GM04504 (cell line): ENCODE measurements around the gene AMPD3.
"Not testable (repeated sequence)": the region's sequence is repeated elsewhere in the genome, so short reads cannot be mapped to it uniquely, and the experiment has no call there.

Experiments
- DNase-seq: peaks from one replicate; pipeline ENCODE4 v3.0.0-alpha.2; 2012; ENCODE audit warnings: low read depth

AMPD3 gene

DNA sequence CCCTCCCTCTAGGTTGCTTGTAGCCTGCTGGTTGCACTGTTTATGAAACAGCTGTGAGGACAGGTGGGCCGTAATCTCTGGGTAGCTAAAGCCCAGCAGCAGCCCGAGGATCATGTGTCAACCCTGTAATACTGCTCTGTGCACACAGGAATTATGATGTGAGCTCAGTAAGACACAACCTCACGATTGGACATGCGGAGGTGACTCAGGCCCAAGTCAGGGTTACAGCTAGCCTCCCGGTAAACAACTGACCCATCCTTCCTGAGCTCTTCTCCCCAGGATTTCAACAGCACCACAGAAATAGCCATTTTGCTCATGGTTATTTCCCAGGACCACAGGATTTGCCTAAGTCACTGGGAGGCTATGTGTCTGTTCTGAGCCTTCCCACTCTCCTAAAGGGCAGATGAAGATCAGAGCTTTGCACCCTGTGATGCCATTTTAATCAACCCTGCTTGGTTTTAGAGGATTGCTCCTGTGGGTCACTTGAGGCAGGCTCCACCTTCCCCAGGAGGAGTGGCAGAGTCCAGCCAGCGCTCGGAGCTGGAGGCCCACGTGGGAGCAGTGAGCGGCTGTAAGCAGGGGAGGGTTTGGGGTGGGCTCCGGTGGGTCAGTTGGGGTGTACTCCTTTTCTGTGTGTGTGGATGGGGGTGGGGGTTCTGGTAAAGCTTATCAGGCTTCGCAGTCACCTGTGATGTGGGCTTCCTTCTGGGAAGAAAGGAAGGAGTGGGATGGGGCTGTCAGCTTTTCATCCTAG lies at the start of gene AMPD3:
Gene AMPD3 (plus strand): TSS at position 387 of the 754 bp plus-strand sequence. CDS start 6,256 bp downstream, outside the sequence.
- peak; percentile 91 for DNase-seq

DNA sequence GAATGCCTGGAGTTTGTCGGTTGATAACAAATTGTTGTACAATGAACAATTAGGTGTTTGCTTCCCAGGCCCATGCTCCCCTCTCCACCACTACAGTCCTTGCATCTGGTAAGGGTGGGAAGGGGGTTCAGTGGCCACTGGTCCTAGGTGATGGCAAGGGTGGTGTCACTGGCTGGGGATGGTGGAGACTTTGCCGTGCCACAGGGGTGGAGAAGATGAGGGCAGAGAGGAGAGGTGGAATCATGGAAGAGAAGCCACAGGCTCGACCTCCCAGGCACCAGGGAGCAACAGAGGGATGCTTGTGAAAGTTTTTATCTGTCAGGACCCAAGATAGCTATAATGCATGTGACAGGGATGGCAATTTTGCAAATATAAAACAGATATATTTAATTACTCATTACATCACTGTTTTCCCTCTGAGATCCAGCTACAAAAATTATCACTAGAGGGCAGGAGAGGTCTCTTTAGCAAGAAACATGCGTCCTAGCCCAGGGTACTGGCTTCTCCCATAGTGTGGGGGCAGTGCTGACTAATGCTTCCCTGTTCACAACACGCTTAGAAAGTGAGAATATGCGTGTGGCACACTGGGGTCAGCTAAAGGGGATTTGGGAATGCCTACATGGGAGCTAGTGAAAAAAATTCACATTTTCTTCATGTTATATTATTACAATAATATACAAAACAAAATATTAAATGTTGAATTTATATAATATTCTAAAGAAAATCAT lies 49.0 kb upstream of the AMPD3 start:
- peak; percentile 68 for DNase-seq

DNA sequence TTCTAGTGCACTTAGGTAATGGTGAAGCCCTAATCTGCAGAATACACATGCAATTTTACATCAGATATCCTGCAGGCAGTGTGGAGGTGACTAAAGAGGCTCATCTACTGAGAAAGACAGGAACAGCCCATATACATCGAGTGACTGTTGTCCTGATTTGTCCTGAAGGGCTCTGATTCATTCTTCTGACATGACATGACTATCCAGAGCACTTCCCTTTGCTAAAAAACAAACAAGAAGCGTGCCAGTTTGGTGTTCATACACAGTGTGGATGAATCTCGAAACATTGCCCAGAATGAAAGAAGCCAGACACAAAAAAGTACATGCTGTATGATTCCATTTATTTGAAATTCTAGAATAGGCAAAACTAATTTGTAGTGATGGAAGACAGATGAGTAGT lies 48.0 kb upstream of the AMPD3 start:
- peak; percentile 59 for DNase-seq

DNA sequence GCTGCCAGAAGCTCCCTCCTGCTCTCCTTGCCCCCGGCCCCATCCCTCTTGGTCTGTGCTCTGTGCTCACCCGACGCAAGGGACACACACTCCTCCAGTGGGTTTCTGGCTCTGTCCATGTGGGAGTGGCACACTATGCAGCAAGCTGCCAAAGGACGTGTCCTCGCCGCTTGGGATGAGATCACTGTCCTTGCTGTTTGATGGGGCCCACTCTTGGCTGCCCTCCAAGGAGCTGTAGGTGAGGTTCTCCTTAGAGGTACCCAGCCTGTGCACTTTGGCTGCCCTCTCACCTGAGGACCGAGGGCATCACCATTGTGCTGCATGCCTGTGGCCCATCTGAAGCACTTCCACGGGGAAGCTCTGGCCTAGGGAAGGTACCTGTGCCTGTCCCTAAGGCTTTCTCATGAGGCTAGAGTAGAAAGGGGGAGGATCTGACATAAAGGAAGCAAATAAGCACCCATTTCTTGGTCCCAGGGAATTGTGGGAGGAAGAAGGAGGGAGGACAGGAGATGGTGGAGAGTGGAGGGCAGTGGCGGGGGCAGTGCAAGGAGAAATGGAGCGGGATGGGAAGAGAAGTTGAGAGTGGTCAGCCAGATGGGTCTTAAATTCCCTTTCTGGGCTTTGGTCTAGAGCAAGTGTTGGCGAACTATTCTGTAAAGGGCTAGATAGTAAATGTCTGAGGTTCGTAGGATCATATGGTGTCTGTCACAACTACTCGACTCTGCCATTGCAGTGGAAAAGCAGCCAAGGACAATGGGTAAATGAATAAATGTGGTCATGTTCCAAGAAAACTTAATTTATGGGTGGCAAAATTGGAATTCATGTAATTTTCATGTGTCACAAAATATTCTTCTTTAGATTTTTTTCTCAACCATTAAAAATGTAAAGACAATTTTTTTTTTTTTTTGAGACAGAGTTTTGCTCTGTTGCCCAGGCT lies 47.0 kb upstream of the AMPD3 start:
- no peak for DNase-seq

DNA sequence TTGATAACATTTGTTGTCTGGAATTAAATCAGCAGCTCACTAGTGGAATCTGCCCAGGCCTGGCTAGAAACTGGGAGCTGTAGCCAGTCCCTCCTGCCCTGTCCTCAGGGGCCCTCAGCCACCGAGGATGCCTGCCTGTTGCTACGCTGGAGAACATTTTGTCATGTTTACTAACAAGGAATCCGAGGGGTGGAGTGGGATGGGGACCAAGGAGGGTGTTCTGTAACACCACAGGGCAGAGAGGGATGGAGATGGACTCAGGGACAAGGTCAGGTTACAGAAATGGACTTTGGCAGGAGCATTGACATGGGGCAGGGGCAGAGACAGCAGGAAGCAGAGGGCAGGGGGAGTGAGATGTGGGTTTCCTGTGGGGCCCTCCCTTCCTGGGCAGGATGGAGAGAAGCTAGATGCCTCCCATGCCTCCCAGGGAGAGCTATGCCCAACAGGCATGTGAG lies 45.8 kb upstream of the AMPD3 start:
- no peak for DNase-seq

DNA sequence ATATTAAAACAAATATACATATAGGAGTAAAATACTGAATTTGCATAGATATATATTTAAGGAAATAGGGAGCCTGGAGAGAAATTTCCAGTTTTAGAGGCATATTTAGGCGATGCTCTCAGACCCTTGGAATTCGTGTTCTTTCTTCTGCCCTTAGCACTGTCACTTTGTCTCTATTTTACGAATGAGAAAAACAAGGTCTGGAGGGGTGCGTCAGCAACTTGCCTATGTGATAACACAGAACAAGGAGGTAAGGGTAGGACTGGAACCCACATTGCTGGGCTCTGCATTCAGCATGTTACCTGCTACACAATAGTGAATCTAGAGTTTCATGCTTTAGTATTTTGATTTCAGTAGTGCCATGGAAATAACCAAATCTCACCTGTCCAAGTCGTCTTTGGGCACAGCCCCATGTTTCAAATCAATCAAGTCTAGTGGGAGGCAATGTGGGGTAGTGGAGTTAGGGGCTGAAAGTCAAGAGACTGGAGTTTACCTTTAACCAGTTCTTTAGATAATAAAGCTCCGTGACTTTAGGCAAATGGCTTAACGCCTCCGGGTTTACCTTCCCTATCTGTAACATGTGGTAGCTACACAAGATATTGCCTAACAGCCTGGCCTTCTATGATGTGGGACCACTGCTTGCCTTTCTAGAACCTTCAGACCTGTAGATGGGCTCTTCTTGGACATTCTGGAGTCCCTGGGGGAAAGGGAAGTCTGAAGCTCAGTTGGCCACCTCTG lies 44.8 kb upstream of the AMPD3 start:
- no peak for DNase-seq

DNA sequence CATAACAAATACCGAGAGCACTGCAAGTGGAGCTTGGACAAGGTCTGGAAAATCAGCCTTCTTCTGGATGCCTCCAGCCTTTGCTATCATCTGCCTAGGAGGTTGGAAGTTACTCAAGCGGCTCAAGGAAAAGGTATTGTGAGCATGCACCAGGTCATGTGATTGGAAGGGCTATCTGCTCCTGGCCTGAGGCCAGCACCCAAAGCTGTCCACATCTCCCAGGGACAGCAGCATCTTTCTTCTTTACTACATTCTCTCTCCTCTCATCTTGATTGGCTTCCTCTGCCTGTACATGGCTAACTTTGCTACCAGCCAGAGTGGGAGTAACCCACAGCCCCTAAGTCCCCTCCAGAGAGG lies 44.2 kb upstream of the AMPD3 start:
- no peak for DNase-seq

DNA sequence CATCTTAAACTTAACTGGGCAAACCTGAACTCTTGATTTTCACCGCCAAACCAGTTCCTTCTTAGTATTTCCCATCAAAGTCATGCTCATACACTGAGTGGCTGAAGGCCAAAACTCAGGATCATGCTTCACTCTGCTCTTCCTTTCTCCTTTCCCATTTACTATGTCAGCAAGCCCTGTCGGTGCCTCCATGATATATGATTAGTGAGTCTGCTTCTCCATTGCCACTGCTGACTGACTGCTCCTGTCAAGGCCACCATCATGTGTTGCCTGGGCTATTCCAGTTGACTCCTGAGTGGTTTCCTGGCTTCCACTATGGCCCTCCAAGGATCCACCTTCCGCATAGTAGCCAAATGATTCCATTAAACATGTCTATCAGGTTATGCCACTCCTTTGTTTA lies 42.8 kb upstream of the AMPD3 start:
- DNase-seq = no peak

DNA sequence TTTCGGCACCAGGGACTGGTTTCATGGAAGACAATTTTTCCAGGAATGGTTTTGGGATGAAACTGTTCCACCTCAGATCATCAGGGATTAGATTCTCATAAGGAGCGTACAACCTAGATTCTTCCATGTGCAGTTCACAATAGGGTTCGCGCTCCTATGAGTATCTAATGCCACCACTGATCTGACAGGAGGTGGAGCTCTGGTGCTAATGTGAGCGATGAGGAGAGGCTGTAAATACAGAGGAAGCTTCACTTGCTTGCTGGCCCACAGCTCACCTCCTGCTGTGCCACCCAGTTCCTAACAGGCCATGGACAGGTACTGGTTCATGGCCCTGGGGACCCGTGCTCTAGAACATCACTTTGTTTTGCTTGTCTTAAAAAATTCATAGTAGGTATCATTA lies 41.8 kb upstream of the AMPD3 start:
- DNase-seq = no peak

DNA sequence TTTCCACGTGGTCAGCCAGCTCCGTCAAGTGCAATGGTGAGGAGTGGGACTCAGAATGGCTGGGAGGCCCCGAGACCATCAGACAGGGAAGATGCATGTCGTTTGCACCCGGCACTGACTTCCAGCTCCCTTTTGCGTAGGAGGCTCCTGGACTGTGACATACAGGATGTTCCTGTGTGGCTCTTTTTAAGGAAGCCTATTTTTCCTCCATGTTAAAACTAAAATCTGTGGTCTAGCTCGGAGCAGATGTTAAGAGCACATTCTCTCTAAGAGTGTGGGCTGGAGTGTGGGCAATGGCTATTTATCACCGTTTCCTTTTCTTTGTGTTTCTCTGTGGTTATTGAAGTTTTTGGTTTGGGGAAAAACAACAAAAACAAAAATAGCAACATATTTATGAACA lies 40.9 kb upstream of the AMPD3 start:
- no peak for DNase-seq

DNA sequence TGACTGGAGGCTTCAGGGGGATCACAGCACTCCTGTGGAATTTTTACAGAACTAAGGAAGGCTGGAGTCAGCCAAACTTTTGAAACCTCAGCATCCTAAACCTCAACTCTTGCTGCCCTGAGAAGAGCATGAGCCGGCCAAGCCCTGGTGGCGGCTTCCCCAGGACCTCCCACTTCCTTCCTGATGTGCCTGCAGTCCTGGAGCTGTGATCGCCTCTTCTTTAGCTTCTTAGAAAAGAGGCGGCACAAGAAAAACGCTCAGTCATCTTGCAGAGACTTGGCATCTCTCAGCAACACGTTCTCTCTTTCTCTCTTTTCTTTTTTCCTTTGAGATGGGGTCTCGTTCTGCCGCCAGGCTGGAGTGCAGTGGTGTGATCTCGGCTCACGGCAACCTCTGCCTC lies 40.4 kb upstream of the AMPD3 start:
- DNase-seq = no peak

DNA sequence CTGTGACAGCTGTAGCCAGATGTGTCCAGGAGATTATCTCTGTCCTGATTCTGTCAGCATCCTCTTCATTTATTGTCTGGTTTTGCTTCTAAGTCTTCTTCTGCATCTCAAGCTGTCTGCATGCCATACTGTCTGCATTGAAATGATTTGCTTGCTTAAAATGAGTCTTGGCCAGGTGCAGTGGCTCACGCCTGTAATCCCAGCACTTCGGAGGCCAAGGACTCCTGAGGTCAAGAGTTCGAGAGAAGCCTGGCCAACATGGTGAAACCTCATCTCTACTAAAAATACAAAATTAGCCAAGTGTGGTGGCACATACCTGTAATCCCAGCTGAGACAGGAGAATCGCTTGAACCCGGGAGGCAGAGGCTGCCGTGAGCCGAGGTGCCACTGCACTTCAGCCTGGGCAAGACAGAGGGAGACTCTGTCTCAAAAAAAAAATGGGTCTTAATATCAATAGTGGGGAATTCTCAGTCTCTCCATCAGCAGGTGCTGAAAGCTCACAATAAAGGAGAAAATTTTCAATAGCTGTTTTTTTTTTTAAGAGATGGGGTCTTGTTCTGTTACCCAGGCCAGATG lies 39.2 kb upstream of the AMPD3 start:
- no peak for DNase-seq

DNA sequence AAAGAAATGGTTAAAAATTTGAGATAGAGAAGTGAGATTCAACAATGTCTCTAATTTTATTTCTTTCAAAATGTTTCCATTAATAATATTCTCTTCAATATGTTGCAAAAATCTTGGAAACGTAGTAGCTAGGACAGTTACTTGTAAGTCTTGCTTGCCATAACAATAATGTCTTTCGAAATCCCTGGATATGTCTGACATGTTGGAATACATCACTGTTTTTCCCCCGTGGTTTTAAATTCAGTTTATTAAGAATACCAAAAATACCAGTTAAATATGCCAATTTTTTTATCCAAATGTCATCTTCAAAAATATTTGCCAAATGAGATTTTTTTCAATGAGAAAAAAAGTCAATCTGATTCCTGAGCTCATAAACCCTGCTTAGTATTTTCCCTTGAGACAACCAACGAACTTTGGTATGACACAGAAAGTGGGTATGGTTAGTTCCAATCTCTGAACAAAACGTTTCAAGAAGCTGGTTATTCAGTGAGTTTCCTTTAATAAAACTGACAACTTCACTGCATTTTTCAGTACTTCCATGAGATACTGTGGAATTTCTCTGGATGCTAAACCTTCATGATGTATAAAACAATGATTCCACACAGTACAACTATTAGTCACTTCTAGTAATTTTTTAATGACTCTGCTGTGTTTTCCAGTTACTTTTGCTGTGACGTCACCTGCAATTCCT lies 36.7 kb upstream of the AMPD3 start:
- no peak for DNase-seq

DNA sequence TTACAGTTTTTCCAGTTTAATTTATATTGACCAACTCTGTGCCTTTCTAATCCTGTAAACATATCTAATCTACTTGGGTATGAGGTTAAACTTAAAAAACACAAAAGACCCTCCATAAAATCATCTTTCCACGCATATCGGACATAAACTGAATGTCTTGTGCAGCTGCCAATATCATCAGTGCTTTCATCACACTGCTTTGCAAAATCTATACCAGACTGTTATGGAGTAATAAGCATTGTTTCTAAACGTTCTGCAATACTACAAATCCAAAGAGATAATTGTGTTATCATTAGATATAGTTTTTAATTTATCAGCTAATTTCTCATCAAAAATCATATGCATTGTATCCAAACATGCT lies 36.1 kb upstream of the AMPD3 start:
- no peak for DNase-seq

DNA sequence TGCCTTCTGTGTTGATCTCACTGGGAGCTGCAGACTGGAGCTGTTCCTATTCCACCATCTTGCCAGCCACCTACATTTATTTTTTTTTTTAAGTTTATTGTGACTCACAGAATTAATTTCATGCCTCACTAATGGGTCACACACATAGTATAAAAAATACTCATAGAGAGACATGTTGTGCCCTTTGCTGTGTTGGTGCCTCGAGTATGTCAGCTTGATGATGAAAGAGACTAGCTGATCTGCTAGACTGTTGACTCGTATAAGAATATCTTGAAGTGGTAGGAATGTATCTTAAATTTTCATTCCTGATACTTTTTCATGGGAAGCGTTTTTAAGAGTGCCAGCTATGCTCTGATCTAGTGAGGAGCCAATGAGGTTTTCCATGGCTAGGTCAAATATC lies 28.6 kb upstream of the AMPD3 start:
- DNase-seq = no peak

DNA sequence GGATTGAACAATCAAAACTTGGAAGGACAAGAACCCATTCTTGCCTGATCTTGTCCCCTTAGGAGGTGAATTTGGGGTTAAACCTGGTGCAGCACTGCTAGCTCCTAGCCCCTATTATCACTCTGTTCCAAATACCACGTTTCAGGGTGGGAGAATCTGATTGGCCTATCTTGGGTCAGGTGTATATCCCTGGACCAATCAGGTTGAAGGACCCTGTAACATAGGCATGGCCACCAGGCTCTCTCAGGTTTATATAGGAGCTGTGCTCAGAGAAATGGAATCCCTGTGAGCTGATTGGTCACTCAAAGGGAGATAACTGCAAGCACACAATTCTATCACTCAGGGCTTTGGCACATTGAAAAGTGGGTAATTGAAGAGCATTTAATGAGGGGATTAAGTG lies 26.6 kb upstream of the AMPD3 start:
- DNase-seq = no peak

DNA sequence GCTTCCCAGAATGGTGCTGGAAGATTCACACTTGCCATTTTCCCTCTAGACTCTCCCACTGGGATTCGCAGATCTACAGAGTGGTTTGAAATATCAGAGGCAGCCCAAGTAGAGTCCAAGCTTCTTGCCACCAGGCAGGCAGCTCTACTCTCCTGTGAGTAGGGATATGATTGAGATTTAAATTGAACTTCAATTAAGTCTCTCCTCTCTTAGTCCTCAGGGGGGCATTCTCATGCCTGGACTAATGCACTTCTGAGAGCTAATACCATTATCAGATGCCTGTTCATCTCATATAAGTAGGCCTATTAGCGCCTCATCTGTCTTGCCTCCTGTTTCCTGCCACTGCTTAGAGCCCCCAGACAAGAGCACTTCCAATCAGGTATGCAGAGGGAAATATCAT lies 25.5 kb upstream of the AMPD3 start:
- DNase-seq = no peak

DNA sequence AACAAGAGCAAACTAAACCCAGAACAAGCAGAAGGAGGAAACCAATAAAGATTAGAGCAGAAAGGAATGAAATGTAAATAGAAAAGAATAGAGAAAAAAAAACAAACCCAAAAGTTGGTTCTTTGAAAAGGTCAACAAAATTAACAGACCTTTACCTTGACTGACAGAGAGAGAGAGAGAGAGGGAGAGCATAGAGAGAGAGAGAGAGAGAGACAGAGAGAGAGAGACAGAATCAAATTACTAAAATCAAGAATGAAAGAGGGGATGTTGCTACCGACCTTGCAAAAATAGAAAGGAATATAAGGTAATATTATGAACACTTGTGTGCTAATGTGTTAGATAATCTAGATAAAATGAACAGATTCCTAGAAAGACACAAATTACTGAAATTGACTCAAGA lies 22.6 kb upstream of the AMPD3 start:
- no peak for DNase-seq

DNA sequence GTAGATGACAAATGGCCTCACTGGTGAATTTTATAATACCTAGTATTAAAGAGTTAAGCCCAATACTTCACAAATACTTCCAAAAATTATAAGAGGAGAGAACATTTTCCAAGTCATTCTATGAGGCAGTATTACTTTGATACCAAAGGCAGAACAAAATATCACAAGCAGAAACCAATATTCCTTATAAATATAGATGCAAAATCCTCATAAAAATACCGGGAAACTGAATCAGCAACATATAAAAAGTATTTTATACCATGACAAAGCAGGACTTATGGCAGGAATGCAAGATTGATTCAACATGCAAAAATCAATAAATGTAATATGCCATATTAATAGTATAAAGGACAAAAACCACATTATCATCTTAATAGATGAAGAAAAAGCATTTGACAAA lies 22.1 kb upstream of the AMPD3 start:
- DNase-seq = no peak

DNA sequence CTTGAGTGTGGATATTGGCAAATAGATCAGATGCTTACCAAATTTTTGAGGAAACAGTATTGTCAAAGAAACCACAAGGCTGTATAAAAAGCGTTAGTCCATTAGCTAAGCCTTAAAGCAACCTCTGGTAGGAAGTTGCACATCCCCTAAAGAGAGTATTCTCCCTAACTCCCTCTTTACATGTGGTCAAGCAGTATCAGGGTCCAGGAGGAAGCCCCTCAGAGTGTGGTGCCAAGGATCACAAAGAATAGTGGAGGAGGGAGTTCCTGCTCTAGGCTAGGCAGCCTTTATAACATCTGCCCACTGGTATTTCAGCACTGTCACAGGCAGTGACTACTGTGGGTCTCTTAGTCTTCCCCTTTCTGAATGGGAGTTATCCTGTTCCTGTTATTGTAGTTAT lies 18.8 kb upstream of the AMPD3 start:
- DNase-seq = no peak

DNA sequence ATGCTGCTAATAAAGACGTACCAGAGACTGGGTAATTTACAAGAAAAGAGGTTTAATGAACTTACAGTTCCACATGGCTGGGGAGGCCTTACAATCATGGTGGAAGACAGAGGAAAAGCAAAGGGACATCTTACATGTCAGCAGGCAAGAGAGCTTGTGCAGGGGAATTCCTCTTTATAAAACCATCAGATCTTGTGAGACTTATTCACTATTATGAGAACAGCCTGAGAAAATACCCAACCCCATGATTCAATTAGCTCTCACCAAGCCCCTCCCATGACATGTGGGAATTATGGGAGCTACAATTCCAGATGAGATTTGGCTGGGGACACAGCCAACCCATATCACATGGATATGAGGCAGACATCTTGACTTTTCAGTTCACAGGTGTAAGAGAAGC lies 18.4 kb upstream of the AMPD3 start:
- DNase-seq = not testable (repeated sequence)
